NCI-H2196 (cell line): Measurements from ENCODE around the gene GHRL.
A peak's percentile ranks its signal among the peaks of the same experiment; 100 is the strongest.

Experiments
- DNase-seq: peaks from one replicate; lab custom pipeline; 2025; ENCODE audit not compliant: unreplicated experiment; lab: John Stamatoyannopoulos, UW

Gene GHRL

DNA sequence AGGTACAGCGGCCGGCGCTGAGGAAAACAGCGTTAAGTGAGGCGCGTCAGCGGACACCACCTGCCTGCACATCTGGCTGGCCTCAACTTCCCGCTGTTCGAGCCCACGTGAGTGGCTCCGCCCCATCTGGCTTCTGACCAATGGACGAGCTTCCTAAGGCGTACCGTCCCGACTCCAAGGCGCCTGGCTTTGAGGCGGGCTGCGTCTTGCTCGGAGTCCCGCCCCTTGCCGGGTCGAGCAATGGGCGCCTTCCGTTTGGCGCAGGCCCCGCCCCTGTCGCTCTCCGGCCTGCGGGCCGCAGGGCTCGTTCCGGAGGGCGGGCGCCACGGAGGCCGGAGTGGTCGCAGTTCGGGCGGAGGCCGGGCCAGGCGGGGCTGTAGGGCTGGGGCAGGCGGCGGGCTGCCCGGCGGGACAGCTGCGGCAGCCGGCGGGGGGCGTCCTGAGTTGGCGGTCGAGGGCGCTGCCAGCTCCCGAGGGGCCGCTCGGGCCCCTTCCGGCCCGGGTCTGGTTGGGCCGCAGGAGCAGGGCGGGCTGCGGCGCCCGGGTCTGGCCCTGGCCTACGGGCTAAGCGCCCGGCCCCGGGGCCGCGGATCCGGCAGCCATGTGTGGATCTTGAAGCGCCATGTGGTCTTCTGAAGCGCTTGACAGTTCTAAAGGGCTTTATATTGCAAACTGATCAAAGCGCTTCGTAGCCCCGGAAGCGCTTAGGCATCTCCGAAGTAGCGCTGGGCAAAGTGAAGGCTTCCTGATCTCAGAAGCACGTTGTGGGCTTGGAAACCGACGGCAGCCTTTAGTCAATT, 44.4 kb downstream of the GHRL start, which contains the start of gene TATDN2:
TATDN2 (plus strand) TSS at position 276 of the 800 bp plus-strand sequence. CDS start 742 bp downstream, outside the sequence.
- DNase-seq = peak; percentile 93

DNA sequence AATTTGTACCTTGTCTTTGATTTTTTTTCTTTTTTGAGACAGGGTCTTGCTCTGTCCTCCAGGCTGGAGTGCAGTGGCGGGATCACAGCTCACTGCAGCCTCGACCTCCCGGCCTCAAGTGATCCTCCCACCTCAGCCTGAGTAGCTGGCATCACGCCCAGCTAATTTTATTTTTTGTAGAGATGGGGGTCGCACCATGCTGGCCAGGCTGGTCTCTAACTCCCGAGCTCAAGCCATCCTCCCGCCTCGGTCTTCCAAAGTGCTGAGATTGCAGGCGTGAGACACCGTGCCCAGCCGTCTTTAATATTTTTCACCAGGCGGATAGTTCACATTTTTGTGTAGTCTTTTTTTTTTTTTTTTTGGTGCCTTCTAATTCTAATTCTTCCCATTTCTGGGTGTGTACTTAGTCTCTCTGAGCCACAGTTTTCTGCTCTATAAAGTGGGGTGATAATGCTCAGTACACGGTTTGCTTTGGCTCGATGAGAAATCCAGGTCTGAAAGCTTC, 45.0 kb downstream of the GHRL start:
- no peak for DNase-seq

DNA sequence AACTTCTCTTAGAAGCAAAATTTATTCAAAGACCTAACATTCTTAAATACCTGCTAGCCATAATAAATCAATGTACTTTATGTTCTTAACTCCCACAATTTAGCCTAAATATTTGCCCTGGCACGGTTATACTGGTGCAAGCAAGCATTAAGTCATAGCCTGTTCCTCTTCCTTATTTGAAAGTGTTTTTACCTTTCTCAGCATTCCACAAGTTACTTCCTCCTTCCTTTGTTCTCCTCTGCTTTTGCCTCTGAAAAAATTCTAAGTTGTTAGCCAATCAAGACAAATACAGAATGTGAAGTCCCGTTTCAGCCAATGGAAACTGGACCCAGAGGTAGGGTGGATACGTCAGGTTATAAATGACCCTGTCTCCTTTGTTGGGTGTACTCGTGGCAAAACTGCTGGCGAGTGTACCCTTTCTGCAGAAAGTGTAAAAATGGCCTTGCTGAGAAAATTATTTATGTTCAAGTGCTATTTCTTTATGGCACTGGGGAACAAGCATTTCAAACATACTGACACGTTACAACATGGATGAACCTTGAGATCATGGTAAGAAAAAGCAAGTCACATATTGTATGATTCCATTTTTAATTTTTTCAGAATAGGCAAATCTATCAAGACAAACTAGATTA, 47.5 kb downstream of the GHRL start:
- no peak for DNase-seq

DNA sequence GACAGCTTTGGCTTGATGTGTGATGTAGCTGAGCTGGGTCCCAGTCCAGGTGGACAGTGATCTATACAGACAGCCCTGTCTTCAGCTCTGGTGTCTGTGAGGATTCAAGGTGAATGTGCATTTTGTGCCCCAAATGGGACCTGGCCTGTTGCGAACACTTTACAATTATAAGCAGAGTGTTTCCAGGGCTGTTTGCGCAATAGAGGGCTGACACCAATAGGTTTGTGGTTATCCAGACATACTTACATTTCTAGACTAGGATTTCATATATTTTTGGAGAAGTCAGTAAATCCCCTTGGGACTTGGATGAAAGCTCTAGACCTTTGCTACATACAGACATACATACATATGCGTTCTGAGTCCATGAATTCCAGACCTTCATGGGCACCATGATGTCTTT, 48.7 kb downstream of the GHRL start:
- DNase-seq = no peak

DNA sequence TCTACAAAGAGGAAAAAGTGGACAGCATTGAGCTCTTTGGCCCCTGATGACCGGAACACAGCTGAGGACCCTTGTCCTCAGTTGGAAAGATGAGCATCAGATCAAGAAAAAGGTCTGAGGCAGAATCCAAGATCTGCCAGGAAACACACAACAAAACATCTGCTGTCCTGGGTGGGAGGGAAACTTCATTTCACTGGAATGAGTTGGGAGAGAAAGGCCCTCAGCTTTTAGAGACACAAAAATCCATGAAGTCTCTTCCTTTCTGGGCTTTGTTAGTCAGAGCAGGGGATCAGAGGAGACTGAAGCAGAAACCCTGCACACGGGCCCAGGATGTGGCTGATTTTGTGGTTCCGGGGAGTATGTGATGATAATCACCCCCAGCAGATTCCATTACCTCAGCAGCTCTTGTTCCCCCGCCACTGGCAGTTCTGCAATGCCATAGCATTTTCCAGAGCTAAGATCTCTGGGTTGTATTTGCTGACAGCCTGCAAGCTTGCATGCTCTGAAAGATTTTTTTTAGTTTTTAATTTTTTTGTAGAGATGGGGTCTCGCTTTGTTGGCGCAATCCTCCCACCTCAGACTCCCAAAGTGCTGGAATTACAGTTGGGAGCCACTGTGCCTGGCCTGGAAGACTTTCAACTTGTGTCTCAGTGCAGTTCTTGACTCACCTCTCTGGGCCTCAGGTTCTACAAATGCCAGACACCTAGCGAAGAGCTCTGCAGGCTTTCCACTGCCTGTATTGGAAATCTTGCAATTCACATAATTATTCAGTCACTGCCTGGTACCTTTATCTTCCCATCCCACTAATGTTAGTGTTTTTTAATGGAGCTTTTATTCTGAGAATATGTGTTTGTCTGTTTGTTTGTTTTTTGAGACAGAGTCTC, 50.3 kb downstream of the GHRL start:
- no peak for DNase-seq

DNA sequence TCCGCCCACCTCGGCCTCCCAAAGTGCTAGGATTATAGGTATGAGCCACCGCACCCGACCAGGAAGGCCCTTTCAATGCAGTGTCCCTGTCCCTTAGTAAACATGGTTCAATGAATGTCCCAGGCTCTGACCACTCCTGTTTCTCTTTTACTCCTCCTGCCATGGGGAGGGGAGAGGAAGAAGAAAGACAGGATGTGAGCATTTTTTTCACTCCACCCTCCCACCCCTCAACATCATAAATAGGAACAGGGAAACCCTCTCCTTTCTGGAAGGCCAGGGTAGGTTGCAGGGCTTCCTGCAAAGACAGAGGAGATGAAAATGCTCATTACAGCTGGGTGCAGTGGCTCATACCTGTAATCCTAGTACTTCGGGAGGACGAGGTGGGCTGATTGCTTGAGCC, 51.9 kb downstream of the GHRL start:
- no peak for DNase-seq

DNA sequence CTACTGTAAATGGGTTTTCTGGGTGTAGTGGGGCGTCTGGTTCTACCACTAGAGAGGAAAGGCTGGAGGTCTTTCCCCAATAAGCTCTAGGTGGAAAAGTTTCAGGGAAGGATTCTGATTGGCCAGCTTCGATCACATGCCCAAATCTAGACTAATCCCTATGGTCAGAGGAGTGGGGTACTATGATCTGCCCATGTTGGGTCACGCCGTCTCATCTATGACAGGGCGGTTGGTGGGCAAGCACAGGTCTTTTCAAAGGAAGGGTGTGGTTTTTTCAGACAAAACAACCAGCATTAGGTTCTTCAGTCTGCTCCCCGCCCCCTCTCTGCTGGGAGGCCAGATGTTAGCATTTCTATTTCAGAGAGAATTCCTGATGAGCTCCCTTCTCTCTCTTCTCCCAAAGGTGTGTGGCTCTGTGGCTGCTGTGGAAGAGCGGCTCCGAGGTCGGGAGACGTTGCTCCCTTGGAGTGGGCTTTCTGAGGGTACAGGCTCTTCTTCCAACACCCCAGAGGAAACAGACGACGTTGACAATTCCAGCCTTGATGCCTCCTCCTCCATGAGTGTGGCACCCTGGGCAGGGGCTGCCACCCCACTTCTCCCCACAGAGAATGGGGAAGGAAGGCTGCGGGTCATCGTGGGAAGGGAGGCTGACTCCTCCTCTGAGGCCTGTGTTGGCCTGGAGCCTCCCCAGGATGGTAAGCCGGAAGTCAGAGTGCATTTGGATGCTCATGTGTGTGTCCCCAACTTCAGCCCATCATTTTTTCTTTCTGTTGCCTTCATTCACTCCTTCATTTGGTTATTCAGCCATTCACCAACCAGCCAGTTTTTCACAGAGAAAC, 54.2 kb downstream of the GHRL start:
- no peak for DNase-seq
